ENCODE results near the gene PPP2R3C. TPM values are rescaled to one million over a fixed set of nuclear protein-coding genes. Genes with fewer than 3 reads are reported as not detected.
A peak's percentile ranks its signal among the peaks of the same experiment; 100 is the strongest.
"Not testable (repeated sequence)": the region's sequence is repeated elsewhere in the genome, so short reads cannot be mapped to it uniquely, and the experiment has no call there.

PPP2R3C gene
- total RNA-seq, 1 donor from 2014 or later, result 29.0 TPM

DNA sequence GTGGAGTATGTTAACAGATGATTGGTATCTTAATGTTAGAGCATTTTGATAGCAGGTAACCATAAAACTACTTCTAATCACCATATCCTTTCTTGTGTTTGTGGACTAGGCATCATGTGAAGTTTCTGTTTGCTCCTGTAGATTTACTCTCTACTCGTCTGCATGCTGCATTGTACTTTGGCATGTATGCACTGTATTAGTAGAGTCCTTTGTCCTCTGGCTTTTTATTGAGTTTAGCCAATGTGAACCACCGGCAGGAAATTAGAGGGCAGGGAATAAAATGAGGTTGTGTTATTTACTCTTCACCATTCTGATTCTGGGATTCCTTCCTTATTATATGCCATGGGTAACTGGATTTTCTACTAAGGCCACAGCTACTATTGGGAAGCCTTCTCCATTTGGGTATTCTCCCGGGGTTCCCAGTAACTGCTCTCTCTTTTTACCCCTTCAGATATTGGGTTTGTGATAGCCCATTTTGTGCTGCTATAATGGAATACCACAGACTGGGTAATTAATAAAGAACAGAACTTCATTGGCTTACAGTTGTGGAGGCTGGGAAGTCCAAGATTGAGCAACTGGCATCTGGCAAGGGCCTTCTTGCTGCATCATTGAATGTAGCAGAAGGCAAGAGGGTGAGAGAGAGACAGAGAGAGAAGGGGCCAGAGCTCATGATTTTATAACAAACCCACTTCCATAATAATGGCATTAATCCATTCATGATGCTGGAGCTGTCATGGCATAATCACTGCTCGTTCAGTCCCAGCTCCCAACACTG lies 53.4 kb downstream of the PPP2R3C start:
- no peak for TF ChIP-seq CTCF (conservative IDR thresholded peaks at IDR 0.05)

GRCh38 chr14:35065731-35066130 lies 56.1 kb downstream of the PPP2R3C start:
- peaks cover 20% of the 10 kb centered on the region for H3K36me3 Mint-ChIP-seq
- H3K27ac Mint-ChIP-seq, H3K27me3 Mint-ChIP-seq: not testable (repeated sequence)

More for the DNA sequence above, 53.4 kb downstream of the PPP2R3C start:
- peaks cover 33% of the 10 kb centered on the region for H3K36me3 Mint-ChIP-seq
- H3K27me3 Mint-ChIP-seq, result no peaks in the 10 kb centered on the region
- no peaks in the 10 kb centered on the region for H3K4me1 Mint-ChIP-seq (ENCODE audit: unreplicated experiment)
- no peak overlapping the region for H3K4me3 Mint-ChIP-seq
- no peak overlapping the region for H3K27ac Mint-ChIP-seq
- DNase-seq (ENCODE audit: extremely low spot score, unreplicated experiment), result no peak
- H3K9me3 Mint-ChIP-seq, result no peaks in the 10 kb centered on the region

DNA sequence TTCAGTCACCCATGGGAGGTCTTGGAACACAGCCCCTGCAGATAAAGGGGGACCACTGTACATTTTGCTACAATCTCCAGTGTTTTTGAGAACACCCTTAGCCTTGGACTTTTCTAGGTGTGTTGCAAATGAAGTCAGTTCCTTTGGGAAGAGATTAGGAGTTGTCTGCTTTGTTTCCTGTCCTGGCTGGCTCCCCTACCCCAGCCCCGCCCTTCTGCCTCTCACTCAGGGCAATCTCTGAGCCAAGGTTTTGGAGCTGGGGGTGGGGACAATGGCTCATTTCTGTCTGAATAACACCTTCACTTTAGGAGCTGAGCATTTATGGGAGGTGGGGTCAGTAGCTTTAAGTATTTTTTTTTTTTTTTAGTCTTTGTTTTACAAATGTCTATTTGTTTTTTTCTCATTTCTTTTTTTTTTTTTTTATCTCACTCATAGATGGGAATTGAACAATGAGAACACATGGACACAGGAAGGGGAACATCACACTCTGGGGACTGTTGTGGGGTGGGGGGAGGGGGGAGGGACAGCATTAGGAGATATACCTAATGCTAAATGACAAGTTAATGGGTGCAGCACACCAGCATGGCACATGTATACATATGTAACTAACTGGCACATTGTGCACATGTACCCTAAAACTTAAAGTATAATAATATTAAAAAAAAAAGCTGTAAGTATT lies 60.5 kb downstream of the PPP2R3C start:
- H3K36me3 Mint-ChIP-seq, result not testable (repeated sequence)

More at GRCh38 chr14:35065731-35066130, 56.1 kb downstream of the PPP2R3C start:
- H3K9me3 Mint-ChIP-seq; H3K4me1 Mint-ChIP-seq (ENCODE audit: unreplicated experiment); DNase-seq (ENCODE audit: extremely low spot score, unreplicated experiment); H3K4me3 Mint-ChIP-seq: not testable (repeated sequence)

DNA sequence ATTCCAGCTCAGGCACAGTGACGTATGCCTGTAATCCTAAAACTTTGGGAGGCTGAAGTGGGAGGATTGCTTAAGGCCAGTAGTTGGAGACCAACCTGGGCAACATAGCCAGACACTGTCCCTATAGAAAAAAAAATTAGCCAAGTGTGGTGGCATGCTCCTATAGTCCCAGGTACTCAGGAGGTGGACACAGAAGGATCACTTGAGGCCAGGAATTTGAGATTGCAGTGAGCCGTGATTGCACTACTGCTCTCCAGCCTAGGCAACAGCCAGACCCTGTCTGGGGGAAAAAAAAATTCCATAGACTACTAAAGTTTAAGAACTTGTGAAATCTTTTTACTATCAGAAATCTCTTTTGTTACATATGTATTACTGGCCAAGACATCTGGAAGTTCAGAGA lies 69.2 kb downstream of the PPP2R3C start:
- Mint-ChIP-seq H3K4me3 (no peak overlapping the region), H3K27ac (no peak overlapping the region), H3K27me3 (no peaks in the 10 kb centered on the region), H3K4me1 (ENCODE audit: unreplicated experiment) (no peaks in the 10 kb centered on the region), H3K9me3 (no peaks in the 10 kb centered on the region), H3K36me3 (peaks cover 9% of the 10 kb centered on the region)
- DNase-seq (ENCODE audit: extremely low spot score, unreplicated experiment), result no peak
- TF ChIP-seq CTCF (conservative IDR thresholded peaks at IDR 0.05), result no peak

More for the DNA sequence above, 60.5 kb downstream of the PPP2R3C start:
- not testable (repeated sequence) for H3K27me3 Mint-ChIP-seq; H3K4me1 Mint-ChIP-seq (ENCODE audit: unreplicated experiment); DNase-seq (ENCODE audit: extremely low spot score, unreplicated experiment); H3K27ac Mint-ChIP-seq; H3K4me3 Mint-ChIP-seq; H3K9me3 Mint-ChIP-seq

DNA sequence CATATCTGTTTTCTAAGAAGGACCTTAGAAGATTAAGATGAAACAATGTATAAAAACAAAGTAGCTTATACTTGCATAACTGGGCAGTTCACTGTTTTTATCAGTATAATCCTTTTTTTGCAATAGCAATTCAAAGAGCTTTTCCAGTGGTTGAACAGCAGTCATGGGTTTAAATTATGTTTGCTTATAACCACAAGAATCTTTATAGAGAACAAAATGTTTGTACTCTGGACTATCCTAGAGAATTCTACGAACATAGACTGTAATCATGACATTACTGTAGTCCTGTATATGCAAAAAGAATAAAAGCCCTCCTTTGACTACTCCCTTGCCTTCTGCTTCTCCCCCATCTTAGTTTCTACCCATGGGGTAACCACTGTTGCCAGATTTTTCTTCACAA lies 70.0 kb downstream of the PPP2R3C start:
- Mint-ChIP-seq H3K36me3 (peaks cover 8% of the 10 kb centered on the region), H3K4me1 (ENCODE audit: unreplicated experiment) (no peaks in the 10 kb centered on the region), H3K4me3 (no peak overlapping the region), H3K27me3 (no peaks in the 10 kb centered on the region), H3K9me3 (no peaks in the 10 kb centered on the region), H3K27ac (peak overlapping the region; percentile 51)
- no peak for TF ChIP-seq CTCF (conservative IDR thresholded peaks at IDR 0.05)
- no peak for DNase-seq (ENCODE audit: extremely low spot score, unreplicated experiment)

- H3K4me3 Mint-ChIP-seq, result no peak overlapping the region
- no peak for TF ChIP-seq CTCF (conservative IDR thresholded peaks at IDR 0.05)
- peaks cover 3% of the 10 kb centered on the region for H3K4me1 Mint-ChIP-seq (ENCODE audit: unreplicated experiment)
- H3K27me3 Mint-ChIP-seq, result no peaks in the 10 kb centered on the region
- DNase-seq (ENCODE audit: extremely low spot score, unreplicated experiment), result no peak
- no peaks in the 10 kb centered on the region for H3K9me3 Mint-ChIP-seq
- H3K27ac Mint-ChIP-seq, result no peak overlapping the region
- peaks cover 6% of the 10 kb centered on the region for H3K36me3 Mint-ChIP-seq
Observed at GRCh38 chr14:35050652-35051051, 71.1 kb downstream of the PPP2R3C start.

All from type B pancreatic cell (in vitro differentiated cells).